HepG2 (cell line): ENCODE measurements around the gene GAL3ST2. TPM values are rescaled to one million over a fixed set of nuclear protein-coding genes. Genes with fewer than 3 reads are reported as not detected.

Experiments
- ARHGAP35 ChIP-seq: sonication (generic); formaldehyde crosslinking; IDR thresholded peaks from 2 replicates; pipeline ENCODE4 v1.9.0; 2022; ENCODE audit warnings: mild to moderate bottlenecking, inconsistent platforms, moderate library complexity, missing genetic modification reagents, borderline replicate concordance
- ARNT ChIP-seq: fragments of 450-650 bp; IDR thresholded peaks from 2 replicates; pipeline ENCODE4 v1.6.1; 2017
- BCL6 ChIP-seq: IDR thresholded peaks from 2 replicates; pipeline ENCODE4 v1.6.1; 2016; ENCODE audit warnings: missing genetic modification reagents, missing compliant biosample characterization
- E2F5 ChIP-seq: sonication (generic); formaldehyde crosslinking; conservative IDR thresholded peaks from 2 replicates; pipeline ENCODE4 v1.4.0; 2020; ENCODE audit warnings: missing genetic modification reagents
- FOXM1 ChIP-seq: sonication (generic); formaldehyde crosslinking; IDR thresholded peaks from 2 replicates; pipeline ENCODE4 v1.5.0; 2020; ENCODE audit warnings: missing genetic modification reagents
- HMG20B ChIP-seq: conservative IDR thresholded peaks from 2 replicates; pipeline ENCODE4 v1.6.1; 2016; ENCODE audit warnings: missing genetic modification reagents, missing compliant biosample characterization
- HNRNPH1 ChIP-seq: fragments of 200-400 bp; formaldehyde crosslinking; optimal IDR thresholded peaks from 2 replicates; pipeline ENCODE3; 2017; ENCODE audit warnings: mild to moderate bottlenecking, low read depth, low read length
- MEIS1 ChIP-seq: sonication (generic); formaldehyde crosslinking; IDR thresholded peaks from 2 replicates; pipeline ENCODE4 v1.9.0; 2021; ENCODE audit warnings: mild to moderate bottlenecking, missing genetic modification reagents, moderate library complexity, borderline replicate concordance
- NFATC3 ChIP-seq: sonication (generic); formaldehyde crosslinking; IDR thresholded peaks from 2 replicates; pipeline ENCODE4 v1.5.1; 2020; ENCODE audit warnings: mild to moderate bottlenecking, missing genetic modification reagents
- PHF5A ChIP-seq: IDR thresholded peaks from one replicate; pipeline ENCODE4 v1.6.1; 2018; ENCODE audit warnings: low read depth, missing genetic modification reagents; ENCODE audit not compliant: unreplicated experiment
- SNAI1 ChIP-seq: sonication (generic); formaldehyde crosslinking; IDR thresholded peaks from 2 replicates; pipeline ENCODE4 v1.5.0; 2020; ENCODE audit warnings: mild to moderate bottlenecking, missing genetic modification reagents, borderline replicate concordance
- SPEN ChIP-seq: sonication (generic); formaldehyde crosslinking; IDR thresholded peaks from 2 replicates; pipeline ENCODE4 v1.5.1; 2020; ENCODE audit warnings: low read depth, mild to moderate bottlenecking, missing genetic modification reagents
- SRSF4 ChIP-seq: fragments of 200-400 bp; formaldehyde crosslinking; IDR thresholded peaks from one replicate; pipeline ENCODE4 v1.6.1; 2018; ENCODE audit warnings: mild to moderate bottlenecking, low read depth, low read length, moderate library complexity; ENCODE audit not compliant: poor library complexity, severe bottlenecking
- TBX2 ChIP-seq: sonication (generic); formaldehyde crosslinking; IDR thresholded peaks from 2 replicates; pipeline ENCODE4 v1.5.0; 2020; ENCODE audit warnings: missing genetic modification reagents, mild to moderate bottlenecking, borderline replicate concordance
- ZKSCAN5 ChIP-seq: sonication (generic); formaldehyde crosslinking; IDR thresholded peaks from 2 replicates; pipeline ENCODE4 v1.5.1; 2020; ENCODE audit warnings: mild to moderate bottlenecking, missing genetic modification reagents
- ZKSCAN8 ChIP-seq: IDR thresholded peaks from 2 replicates; pipeline ENCODE4 v1.6.1; 2016; ENCODE audit warnings: borderline replicate concordance, missing genetic modification reagents, missing compliant biosample characterization
- ZNF20 ChIP-seq: sonication (generic); formaldehyde crosslinking; IDR thresholded peaks from 2 replicates; pipeline ENCODE4 v1.4.0; 2020; ENCODE audit warnings: mild to moderate bottlenecking, moderate library complexity, missing genetic modification reagents
- ZNF451 ChIP-seq: sonication (generic); formaldehyde crosslinking; IDR thresholded peaks from 2 replicates; pipeline ENCODE4 v1.5.0; 2020; ENCODE audit warnings: mild to moderate bottlenecking, missing genetic modification reagents
- ZNF546 ChIP-seq: sonication (generic); formaldehyde crosslinking; conservative IDR thresholded peaks from 2 replicates; pipeline ENCODE4 v1.8.1; 2023; ENCODE audit warnings: mild to moderate bottlenecking, missing genetic modification reagents
- ZNF75D ChIP-seq: sonication (generic); formaldehyde crosslinking; IDR thresholded peaks from 2 replicates; pipeline ENCODE4 v1.8.1; 2023; ENCODE audit warnings: missing genetic modification reagents, mild to moderate bottlenecking, borderline replicate concordance
- ZNF772 ChIP-seq: sonication (generic); formaldehyde crosslinking; IDR thresholded peaks from 2 replicates; pipeline ENCODE4 v1.5.0; 2020; ENCODE audit warnings: mild to moderate bottlenecking, missing genetic modification reagents
- ZNF777 ChIP-seq: sonication (generic); formaldehyde crosslinking; IDR thresholded peaks from 2 replicates; pipeline ENCODE4 v1.4.0; 2020; ENCODE audit warnings: missing genetic modification reagents
- ZNF800 ChIP-seq: sonication (generic); formaldehyde crosslinking; IDR thresholded peaks from 2 replicates; pipeline ENCODE4 v1.4.0; 2020; ENCODE audit warnings: missing genetic modification reagents
- polyA plus RNA-seq, 8 experiments: library from polyadenylated mRNA; depleted of rRNA in 3 of 8; stranded (reverse) in 7 of 8; unstranded in 1 of 8; fragments of >200 nt; fragmentation: Illumina TruSeq in 4 of 8; extraction: Trizol in 4 of 8; gene quantifications; 2 replicates each; pipeline versions ENCODE4 v1.2.1 to v1.2.3, GENCODE V29; 2011 to 2016; ENCODE audit warnings: low read depth in 4 of 8, missing spikeins in 1 of 8, mixed read lengths in 1 of 8; ENCODE audit not compliant: insufficient read depth in 1 of 8
- total RNA-seq, 5 experiments: library from RNA; depleted of rRNA; stranded (reverse); fragments of >200 nt; fragmentation: Illumina TruSeq; extraction: Trizol; gene quantifications; 2 replicates each; pipeline ENCODE4 v1.2.3, GENCODE V29; 2016; ENCODE audit warnings: low read depth in 1 of 5
- TF ChIP-seq, protein P1 (sequence below): IDR thresholded peaks from 2 replicates; pipeline ENCODE4 v1.6.1; 2018; ENCODE audit warnings: missing genetic modification reagents, mild to moderate bottlenecking, missing compliant biosample characterization

GAL3ST2 gene
- total and polyA plus RNA-seq, 2 of the 13 experiments (the other 11 are each of a cell fraction or from before 2014, with no cell fraction given), result 0.17 to 0.20 TPM

DNA sequence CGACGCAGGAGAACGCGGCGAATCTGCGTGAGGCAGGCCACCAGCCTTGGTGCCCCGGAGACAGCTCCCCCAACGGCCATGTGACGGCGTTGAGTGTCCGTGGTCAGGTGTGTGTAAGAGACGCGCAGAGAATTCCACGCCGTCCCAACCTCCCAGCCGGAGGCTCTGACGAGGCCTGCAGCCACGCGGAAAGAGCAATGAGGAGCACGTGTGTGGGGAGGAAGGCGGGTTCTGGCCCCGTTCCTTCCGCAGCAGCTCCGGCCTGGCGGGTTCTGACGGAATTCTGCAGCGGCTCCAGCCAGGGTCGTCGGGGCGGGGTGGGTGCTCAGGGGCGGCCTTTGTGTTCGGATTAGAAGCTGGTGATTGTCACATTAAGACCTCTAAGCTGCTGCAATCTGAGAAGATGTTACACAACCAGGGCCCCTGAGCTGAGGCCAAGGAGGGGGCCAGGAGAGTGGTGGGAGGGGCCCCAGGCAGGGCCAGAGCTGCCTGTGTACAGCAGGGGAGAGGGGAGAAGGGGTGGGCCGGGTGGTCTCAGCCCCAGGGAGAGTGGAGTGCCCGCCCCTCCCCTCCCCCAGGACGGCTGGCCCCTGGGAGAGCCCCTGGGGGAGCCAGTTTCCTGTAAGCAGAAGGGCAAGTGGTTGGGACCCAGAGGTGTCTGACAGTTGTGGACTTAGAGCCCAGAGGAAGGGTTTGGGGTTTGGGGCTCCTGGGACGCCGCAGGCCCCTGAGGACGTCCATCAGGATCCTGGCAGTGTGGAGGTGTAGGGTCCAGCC, 5.1 kb upstream of the GAL3ST2 start (continued):
- no peak; the same call in 1 of the 2 replicates for TF ChIP-seq ZNF800
- no peak for TF ChIP-seq ARNT
- TF ChIP-seq MEIS1, result no peak; the same call in none of the 2 replicates
- peak; percentile 97 for TF ChIP-seq ZNF451 (CRISPR knock-in tag)
- no peak for TF ChIP-seq ZNF75D (CRISPR knock-in tag)
- no peak for TF ChIP-seq ZKSCAN8 (CRISPR knock-in tag)
- TF ChIP-seq, protein P1, sequence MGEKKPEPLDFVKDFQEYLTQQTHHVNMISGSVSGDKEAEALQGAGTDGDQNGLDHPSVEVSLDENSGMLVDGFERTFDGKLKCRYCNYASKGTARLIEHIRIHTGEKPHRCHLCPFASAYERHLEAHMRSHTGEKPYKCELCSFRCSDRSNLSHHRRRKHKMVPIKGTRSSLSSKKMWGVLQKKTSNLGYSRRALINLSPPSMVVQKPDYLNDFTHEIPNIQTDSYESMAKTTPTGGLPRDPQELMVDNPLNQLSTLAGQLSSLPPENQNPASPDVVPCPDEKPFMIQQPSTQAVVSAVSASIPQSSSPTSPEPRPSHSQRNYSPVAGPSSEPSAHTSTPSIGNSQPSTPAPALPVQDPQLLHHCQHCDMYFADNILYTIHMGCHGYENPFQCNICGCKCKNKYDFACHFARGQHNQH, result peak; percentile 61
- peak; percentile 52 for TF ChIP-seq ZNF777 (CRISPR knock-in tag)
- peak; percentile 33; the same call in 1 of the 2 replicates for TF ChIP-seq HMG20B
- TF ChIP-seq ZKSCAN5 (CRISPR knock-in tag), result peak; percentile 69; the same call in 1 of the 2 replicates
- no peak for TF ChIP-seq ARHGAP35
- peak; percentile 55; the same call in 1 of the 2 replicates for TF ChIP-seq SNAI1
- peak; percentile 67 for TF ChIP-seq TBX2 (CRISPR knock-in tag)
- no peak for TF ChIP-seq FOXM1 (CRISPR knock-in tag)
- peak; percentile 29 for TF ChIP-seq PHF5A (CRISPR knock-in tag)
- no peak for TF ChIP-seq ZNF546
- TF ChIP-seq ZNF772, result 0 out of 2 replicates have a peak, but pooled peaks have one; percentile 8
- TF ChIP-seq SPEN (CRISPR knock-in tag), result peak; percentile 76
- TF ChIP-seq NFATC3, result no peak; the same call in 1 of the 2 replicates
- no peak for TF ChIP-seq ZNF20
- TF ChIP-seq HNRNPH1, result peak; percentile 72
- peak; percentile 74; the same call in 1 of the 2 replicates for TF ChIP-seq E2F5 (CRISPR knock-in tag)
- peak; percentile 55 for TF ChIP-seq BCL6
- TF ChIP-seq SRSF4, result no peak
